Endothelial cell of umbilical vein (primary cell): ENCODE data around the gene CD84. TPM values are rescaled to one million over a fixed set of nuclear protein-coding genes. Genes with fewer than 3 reads are reported as not detected.

ENCODE experiments used
- BruUV-seq: library from RNA; stranded (reverse); fragments of 400-500 nt; replicated peaks from 2 replicates; lab custom pipeline; 2021; lab: Mats Ljungman, UMichigan
- CTCF ChIA-PET: fragments of 300-600, 350-600 bp; sonication (Branson Sonifier 250); formaldehyde crosslinking; loops from one replicate; lab custom pipeline; 2021; ENCODE audit warnings: antibody characterized with exemption, inconsistent platforms; lab: Charles Lee
- POLR2A ChIA-PET: fragments of 300-600, 350-600 bp; sonication (Branson Sonifier 250); formaldehyde crosslinking; loops from one replicate; lab custom pipeline; 2021; ENCODE audit warnings: antibody characterized with exemption, inconsistent platforms; lab: Charles Lee
- DNase-seq: peaks from one replicate; pipeline ENCODE4 v3.0.0-alpha.2; 2011; ENCODE audit warnings: low read depth, low spot score
- FAIRE-seq: peaks from 2 replicates; lab custom pipeline; 2011; peaks lifted over from hg19 to GRCh38; lab: Jason Lieb, UNC
- H2AFZ ChIP-seq: 2 replicates; pipeline ENCODE4 v1.6.0; 2012; ENCODE audit warnings: low read depth, low read length, control low read depth, inconsistent platforms
- H3K27ac ChIP-seq: 2 replicates; pipeline ENCODE4 v1.5.1; 2011; ENCODE audit warnings: low read depth, mild to moderate bottlenecking, control low read depth, low read length, moderate library complexity; ENCODE audit not compliant: insufficient read depth
- H3K27me3 ChIP-seq, 2 experiments: 2 replicates each; pipeline versions ENCODE4 v1.6.0 to v1.6.1; 2011; ENCODE audit warnings: low read length in 2 of 2, mixed read lengths in 1 of 2; ENCODE audit not compliant: control insufficient read depth in 2 of 2, insufficient read depth in 2 of 2
- H3K36me3 ChIP-seq, 2 experiments: 2 replicates in 1 of 2; 3 replicates in 1 of 2; pipeline ENCODE4 v1.5.1; 2011; ENCODE audit warnings: low read length in 2 of 2, mild to moderate bottlenecking in 1 of 2, moderate library complexity in 1 of 2; ENCODE audit not compliant: control insufficient read depth in 2 of 2, insufficient read depth in 2 of 2; ENCODE audit errors: extremely low read depth in 1 of 2
- H3K4me1 ChIP-seq: 3 replicates; pipeline ENCODE4 v1.5.1; 2011; ENCODE audit warnings: mild to moderate bottlenecking, low read length; ENCODE audit not compliant: control insufficient read depth, insufficient read depth; ENCODE audit errors: extremely low read depth
- H3K4me2 ChIP-seq: 2 replicates; pipeline ENCODE4 v1.6.1; 2011; ENCODE audit warnings: low read length, control low read depth, mixed read lengths; ENCODE audit not compliant: insufficient read depth
- H3K4me3 ChIP-seq, 3 experiments: fragments of 200-600 bp in 1 of 3; sonication (generic), shearing (Covaris generic) in 1 of 3; replicated peaks in 1 of 3; 2 replicates each; pipeline ENCODE4 v1.5.1; 2011 to 2016; ENCODE audit warnings: control low read depth in 3 of 3, low read length in 3 of 3, mild to moderate bottlenecking in 2 of 3, inconsistent platforms in 1 of 3, low read depth in 1 of 3, moderate library complexity in 1 of 3; ENCODE audit not compliant: insufficient read depth in 1 of 3
- H3K79me2 ChIP-seq: 2 replicates; pipeline ENCODE4 v1.6.0; 2012; ENCODE audit warnings: low read length, inconsistent platforms; ENCODE audit not compliant: control insufficient read depth, insufficient read depth
- H3K9ac ChIP-seq: replicated peaks from 2 replicates; pipeline ENCODE3; 2011; ENCODE audit warnings: low read length, control low read depth; ENCODE audit not compliant: insufficient read depth; ENCODE audit errors: extremely low read depth
- H3K9me1 ChIP-seq: replicated peaks from 3 replicates; pipeline ENCODE4 v1.6.0; 2011; ENCODE audit warnings: mild to moderate bottlenecking, low read length; ENCODE audit not compliant: control insufficient read depth, insufficient read depth; ENCODE audit errors: extremely low read depth
- H3K9me3 ChIP-seq: replicated peaks from 2 replicates; pipeline ENCODE4 v1.5.1; 2012; ENCODE audit warnings: low read length, inconsistent platforms; ENCODE audit not compliant: control insufficient read depth, insufficient read depth
- H4K20me1 ChIP-seq: replicated peaks from 2 replicates; pipeline ENCODE3; 2011; ENCODE audit warnings: mild to moderate bottlenecking, low read length; ENCODE audit not compliant: control insufficient read depth, insufficient read depth; ENCODE audit errors: extremely low read depth
- EZH2 ChIP-seq: IDR thresholded peaks from 2 replicates; pipeline ENCODE4 v1.6.1; 2012; ENCODE audit warnings: borderline replicate concordance, low read depth, mild to moderate bottlenecking, moderate library complexity, low read length, inconsistent platforms; ENCODE audit not compliant: severe bottlenecking
- FOS ChIP-seq: IDR thresholded peaks from 2 replicates; pipeline ENCODE4 v1.6.1; 2011; ENCODE audit warnings: mild to moderate bottlenecking, low read length, moderate library complexity, borderline replicate concordance; ENCODE audit not compliant: insufficient read depth
- GATA2 ChIP-seq: IDR thresholded peaks from 2 replicates; pipeline ENCODE4 v1.7.0; 2011; ENCODE audit warnings: low read depth, mild to moderate bottlenecking, moderate library complexity, mixed read lengths, low read length; ENCODE audit not compliant: insufficient read length, insufficient read depth
- JUN ChIP-seq: IDR thresholded peaks from 2 replicates; pipeline ENCODE4 v1.6.1; 2011; ENCODE audit warnings: borderline replicate concordance, low read depth; ENCODE audit not compliant: insufficient read length, insufficient read depth
- MYC ChIP-seq: IDR thresholded peaks from one replicate; pipeline ENCODE4 v1.6.1; 2011; ENCODE audit warnings: mild to moderate bottlenecking, low read depth, low read length
- POLR2A ChIP-seq: IDR thresholded peaks from 2 replicates; pipeline ENCODE4 v1.6.1; 2012; ENCODE audit warnings: low read depth, mild to moderate bottlenecking, control low read depth, low read length
- POLR2AphosphoS5 ChIP-seq: IDR thresholded peaks from 2 replicates; pipeline ENCODE4 v1.6.1; 2012; ENCODE audit warnings: low read depth, mild to moderate bottlenecking, control low read depth, low read length, moderate library complexity; ENCODE audit not compliant: insufficient read depth
- dilution Hi-C: fragments of 300-500 bp; cut with MboI; formaldehyde crosslinking; loops from one replicate; pipeline ENCODE4 v1.15.0; 2019; ENCODE audit warnings: low sequenced_read_pairs; ENCODE audit not compliant: extremely low pct_ligation_motif_present
- intact Hi-C: fragments of 100-400 bp; cut with micrococcal nuclease; formaldehyde crosslinking; loops from one replicate; pipeline ENCODE4 v1.10.0; 2022
- polyA plus RNA-seq, 4 experiments: library from polyadenylated mRNA; depleted of rRNA in 3 of 4; stranded (reverse) in 3 of 4; unstranded in 1 of 4; fragments of >200 nt; gene quantifications; 2 replicates each; pipeline versions ENCODE4 v1.2.1 to v1.2.3, GENCODE V29; 2011 to 2012; ENCODE audit warnings: missing spikeins in 1 of 4
- total RNA-seq: library from RNA; stranded (reverse); gene quantifications from 2 replicates; pipeline ENCODE4 v1.2.3, GENCODE V29; 2021
- TF ChIP-seq, protein P1 (sequence below): IDR thresholded peaks from 2 replicates; pipeline ENCODE4 v1.6.1; 2011; ENCODE audit not compliant: insufficient read depth, insufficient read length
- TF ChIP-seq, protein P2 (sequence below), 2 donors: IDR thresholded peaks; 1 replicate in 1 of 2; 2 replicates in 1 of 2; pipeline ENCODE4 v1.5.1; 2011; ENCODE audit warnings: low read length in 2 of 2, mild to moderate bottlenecking in 2 of 2, moderate library complexity in 2 of 2, control low read depth in 1 of 2, inconsistent platforms in 1 of 2, low read depth in 1 of 2; ENCODE audit not compliant: insufficient read depth in 1 of 2; ENCODE audit errors: extremely low read depth in 1 of 2

CD84 gene
- total and polyA plus RNA-seq, 2 donors (not counting 3 experiments of a cell fraction or from before 2014, with no cell fraction given), result not detected

DNA sequence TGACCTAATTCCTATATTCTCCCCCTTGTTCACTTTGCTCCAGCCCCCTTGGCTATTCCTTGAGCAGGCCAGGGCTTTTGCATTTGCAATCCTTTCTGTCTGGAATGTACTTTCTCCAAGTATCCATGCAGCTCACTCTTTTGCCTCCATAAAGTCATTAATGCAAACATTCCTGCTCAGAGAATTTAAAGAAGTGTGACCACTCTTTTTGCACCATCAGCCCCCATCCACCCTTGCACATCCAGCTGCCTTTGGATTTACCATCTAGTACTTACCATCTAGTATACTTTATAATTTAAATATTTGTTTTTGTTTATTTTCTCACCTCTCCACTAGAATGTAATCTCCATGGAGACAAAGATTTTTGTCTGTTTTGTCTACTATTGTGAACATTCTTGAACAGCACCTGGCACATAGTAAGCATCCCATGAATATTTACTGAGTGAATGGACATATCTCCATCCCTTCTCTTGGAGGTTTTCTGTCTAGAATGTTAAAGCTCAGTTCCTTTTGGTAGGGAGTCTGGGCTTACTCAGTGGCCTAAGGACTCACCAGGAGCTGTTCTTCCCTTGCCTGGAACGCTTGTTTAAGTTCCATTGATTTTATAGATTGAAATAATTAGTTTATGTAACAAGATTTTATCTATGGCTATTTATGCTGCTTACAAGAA, 78.8 kb downstream of the CD84 start:
- ChIA-PET POLR2A (no interaction called here), CTCF (no interaction called here)
- FAIRE-seq, result no peak
- Histone ChIP-seq H4K20me1 (no peaks in the 10 kb centered on the region), H3K4me3 (no peak overlapping the region), H3K27ac (no peak overlapping the region), H3K9me1 (no peaks in the 10 kb centered on the region), H3K27me3 (no peaks in the 10 kb centered on the region), H3K4me2 (no peak overlapping the region), H3K4me1 (no peaks in the 10 kb centered on the region), H3K79me2 (no peaks in the 10 kb centered on the region), H3K9me3 (no peaks in the 10 kb centered on the region), H3K9ac (no peak overlapping the region), H2AFZ (no peak overlapping the region), H3K36me3 (no peaks in the 10 kb centered on the region)
- TF ChIP-seq MYC (no peak), JUN (no peak), EZH2 (no peak), GATA2 (no peak), FOS (no peak), POLR2A (no peak), POLR2AphosphoS5 (no peak)
- TF ChIP-seq, protein P1, sequence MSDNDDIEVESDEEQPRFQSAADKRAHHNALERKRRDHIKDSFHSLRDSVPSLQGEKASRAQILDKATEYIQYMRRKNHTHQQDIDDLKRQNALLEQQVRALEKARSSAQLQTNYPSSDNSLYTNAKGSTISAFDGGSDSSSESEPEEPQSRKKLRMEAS, result no peak
- TF ChIP-seq, protein P2, sequence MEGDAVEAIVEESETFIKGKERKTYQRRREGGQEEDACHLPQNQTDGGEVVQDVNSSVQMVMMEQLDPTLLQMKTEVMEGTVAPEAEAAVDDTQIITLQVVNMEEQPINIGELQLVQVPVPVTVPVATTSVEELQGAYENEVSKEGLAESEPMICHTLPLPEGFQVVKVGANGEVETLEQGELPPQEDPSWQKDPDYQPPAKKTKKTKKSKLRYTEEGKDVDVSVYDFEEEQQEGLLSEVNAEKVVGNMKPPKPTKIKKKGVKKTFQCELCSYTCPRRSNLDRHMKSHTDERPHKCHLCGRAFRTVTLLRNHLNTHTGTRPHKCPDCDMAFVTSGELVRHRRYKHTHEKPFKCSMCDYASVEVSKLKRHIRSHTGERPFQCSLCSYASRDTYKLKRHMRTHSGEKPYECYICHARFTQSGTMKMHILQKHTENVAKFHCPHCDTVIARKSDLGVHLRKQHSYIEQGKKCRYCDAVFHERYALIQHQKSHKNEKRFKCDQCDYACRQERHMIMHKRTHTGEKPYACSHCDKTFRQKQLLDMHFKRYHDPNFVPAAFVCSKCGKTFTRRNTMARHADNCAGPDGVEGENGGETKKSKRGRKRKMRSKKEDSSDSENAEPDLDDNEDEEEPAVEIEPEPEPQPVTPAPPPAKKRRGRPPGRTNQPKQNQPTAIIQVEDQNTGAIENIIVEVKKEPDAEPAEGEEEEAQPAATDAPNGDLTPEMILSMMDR (IDR thresholded peaks at IDR 0.05; ENCODE audit: extremely low read depth in 1 of 2, insufficient read depth in 1 of 2, low read depth in 1 of 2, low read length in 2 of 2), result no peak
- intact Hi-C loops, result no loop called here
- BruUV-seq, result no TSS peak
- no peak for DNase-seq
- dilution Hi-C loops, result no loop called here
